ENCODE measurements around the gene TRAK2. TPM values are rescaled to one million over a fixed set of nuclear protein-coding genes. Genes with fewer than 3 reads are reported as not detected.

TRAK2 gene
- total RNA-seq, 4 donors from 2014 or later, result 30.2 to 48.3 (median 34.8) TPM

GRCh38 chr2:201414099-201415023 lies 36.9 kb downstream of the TRAK2 start:
- Histone ChIP-seq H3K36me3 (peaks cover 0 to 6% (median 0%) of the 10 kb centered on the region in 3 donors), H3K9me3 (no peaks in the 10 kb centered on the region), H3K4me1 (peaks cover 0 to 54% (median 26%) of the 10 kb centered on the region in 4 donors), H3K27me3 (no peaks in the 10 kb centered on the region), H3K27ac (peak overlapping the region in 2 of 4 donors; percentile 44 to 52), H3K4me3 (no peak overlapping the region)
- 25 to 29% methylated on average over 3 of the region's 3 CpGs for WGBS, 2 donors
- peak in 1 of 2 donors; percentile 20 for TF ChIP-seq EP300 (IDR thresholded peaks at IDR 0.05)
- TF ChIP-seq, protein P1, sequence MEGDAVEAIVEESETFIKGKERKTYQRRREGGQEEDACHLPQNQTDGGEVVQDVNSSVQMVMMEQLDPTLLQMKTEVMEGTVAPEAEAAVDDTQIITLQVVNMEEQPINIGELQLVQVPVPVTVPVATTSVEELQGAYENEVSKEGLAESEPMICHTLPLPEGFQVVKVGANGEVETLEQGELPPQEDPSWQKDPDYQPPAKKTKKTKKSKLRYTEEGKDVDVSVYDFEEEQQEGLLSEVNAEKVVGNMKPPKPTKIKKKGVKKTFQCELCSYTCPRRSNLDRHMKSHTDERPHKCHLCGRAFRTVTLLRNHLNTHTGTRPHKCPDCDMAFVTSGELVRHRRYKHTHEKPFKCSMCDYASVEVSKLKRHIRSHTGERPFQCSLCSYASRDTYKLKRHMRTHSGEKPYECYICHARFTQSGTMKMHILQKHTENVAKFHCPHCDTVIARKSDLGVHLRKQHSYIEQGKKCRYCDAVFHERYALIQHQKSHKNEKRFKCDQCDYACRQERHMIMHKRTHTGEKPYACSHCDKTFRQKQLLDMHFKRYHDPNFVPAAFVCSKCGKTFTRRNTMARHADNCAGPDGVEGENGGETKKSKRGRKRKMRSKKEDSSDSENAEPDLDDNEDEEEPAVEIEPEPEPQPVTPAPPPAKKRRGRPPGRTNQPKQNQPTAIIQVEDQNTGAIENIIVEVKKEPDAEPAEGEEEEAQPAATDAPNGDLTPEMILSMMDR (IDR thresholded peaks at IDR 0.05), result no peak
- no peak for DNase-seq (ENCODE audit: low spot score in 2 of 2)

GRCh38 chr2:201413552-201413951 lies 37.7 kb downstream of the TRAK2 start:
- TF ChIP-seq EP300 (IDR thresholded peaks at IDR 0.05) (no peak), POLR2A (IDR thresholded peaks at IDR 0.05) (no peak)
- TF ChIP-seq, protein P1 (IDR thresholded peaks at IDR 0.05), result no peak
- WGBS, 2 donors, result 64 to 67% methylated on average over 4 of the region's 4 CpGs
- H3K9me3 ChIP-seq, result no peaks in the 10 kb centered on the region
- peak overlapping the region in 2 of 4 donors; percentile 44 to 52 for H3K27ac ChIP-seq
- H3K36me3 ChIP-seq, result peaks cover 0 to 6% (median 0%) of the 10 kb centered on the region in 3 donors
- peaks cover 0 to 54% (median 26%) of the 10 kb centered on the region in 4 donors for H3K4me1 ChIP-seq
- DNase-seq (ENCODE audit: low spot score in 2 of 2), result no peak
- H3K27me3 ChIP-seq, result no peaks in the 10 kb centered on the region
- H3K4me3 ChIP-seq, result no peak overlapping the region

DNA sequence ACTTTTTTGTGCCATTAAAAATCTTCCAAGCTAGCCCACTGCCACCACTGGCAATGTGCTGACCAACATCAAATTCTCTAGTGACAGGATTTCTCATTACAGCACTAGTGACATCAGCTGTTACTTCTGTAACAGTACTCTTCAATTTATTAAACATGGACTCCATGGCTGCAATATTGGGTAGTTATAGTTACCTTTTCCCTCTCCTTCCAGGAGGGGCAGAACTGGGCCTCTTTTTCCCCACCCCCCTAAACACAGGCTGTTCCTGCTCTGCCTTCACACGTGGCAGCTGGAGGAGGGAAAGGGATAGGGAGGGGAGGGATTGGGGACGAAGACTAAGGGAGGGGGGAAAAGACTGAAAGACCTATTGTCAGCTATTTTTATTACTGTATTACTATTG lies 38.1 kb downstream of the TRAK2 start:
- Histone ChIP-seq H3K4me3 (no peak overlapping the region), H3K36me3 (peaks cover 0 to 4% (median 0%) of the 10 kb centered on the region in 3 donors), H3K27ac (peak overlapping the region in 2 of 4 donors; percentile 44 to 52), H3K4me1 (peaks cover 0 to 54% (median 26%) of the 10 kb centered on the region in 4 donors), H3K9me3 (no peaks in the 10 kb centered on the region), H3K27me3 (no peaks in the 10 kb centered on the region)
- TF ChIP-seq EP300 (IDR thresholded peaks at IDR 0.05), result no peak
- TF ChIP-seq, protein P1 (IDR thresholded peaks at IDR 0.05), result no peak
- TF ChIP-seq POLR2A (IDR thresholded peaks at IDR 0.05), result no peak
- 35 to 37% methylated on average over 2 of the region's 2 CpGs for WGBS, 2 donors
- DNase-seq (ENCODE audit: low spot score in 2 of 2), result no peak

DNA sequence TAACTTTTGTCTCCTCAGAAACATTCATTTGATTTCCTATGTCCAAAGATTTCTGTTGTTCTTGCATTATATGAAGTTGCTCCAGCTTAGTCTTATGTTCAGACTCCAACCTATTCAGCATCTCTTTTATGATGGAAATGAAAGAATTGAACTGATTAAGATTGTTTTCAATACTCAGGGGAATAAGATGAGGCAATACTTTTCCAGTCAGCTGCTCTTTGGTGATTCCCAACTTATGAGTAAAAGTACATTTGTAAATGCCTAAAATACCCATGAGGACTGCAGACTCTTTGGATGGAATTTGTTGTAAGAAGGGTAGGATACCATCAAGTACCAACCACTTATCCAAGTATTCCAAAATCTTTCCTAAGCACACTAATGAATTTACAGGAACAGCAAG lies 39.8 kb downstream of the TRAK2 start:
- TF ChIP-seq EP300 (IDR thresholded peaks at IDR 0.05), result peak; percentile 21 to 52
- no peak for TF ChIP-seq POLR2A (IDR thresholded peaks at IDR 0.05)
- TF ChIP-seq, protein P1 (IDR thresholded peaks at IDR 0.05), result no peak
- DNase-seq (ENCODE audit: low spot score in 2 of 2), result no peak
- H3K27me3 ChIP-seq, result no peaks in the 10 kb centered on the region
- H3K9me3 ChIP-seq, result no peaks in the 10 kb centered on the region
- H3K4me1 ChIP-seq, result peaks cover 0 to 70% (median 26%) of the 10 kb centered on the region in 4 donors
- no peak overlapping the region for H3K4me3 ChIP-seq
- H3K27ac ChIP-seq, result peak overlapping the region in 2 of 4 donors; percentile 20 to 71
- H3K36me3 ChIP-seq, result no peaks in the 10 kb centered on the region

DNA sequence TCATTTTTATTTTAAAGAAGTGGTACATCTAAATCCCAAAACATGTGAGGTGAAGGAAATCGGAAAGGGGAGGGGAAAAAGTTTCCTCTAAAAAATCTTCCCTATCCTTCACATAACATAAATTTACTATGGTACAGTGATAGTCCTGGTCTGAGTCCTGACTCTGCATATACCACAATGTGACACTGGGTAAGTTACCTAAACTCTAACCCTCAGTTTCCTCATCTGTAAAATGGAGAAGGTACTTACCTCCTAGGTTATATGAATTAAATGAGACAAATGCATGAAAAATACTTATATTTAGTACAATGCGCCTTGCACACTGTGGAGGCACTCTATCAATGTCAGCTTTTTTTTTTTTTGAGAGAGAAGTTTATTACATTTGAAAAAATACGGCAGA lies 42.3 kb downstream of the TRAK2 start:
- 92 to 93% methylated on average over 3 of the region's 3 CpGs for WGBS, 2 donors
- Histone ChIP-seq H3K27me3 (no peaks in the 10 kb centered on the region), H3K4me1 (peaks cover 0 to 74% (median 23%) of the 10 kb centered on the region in 4 donors), H3K9me3 (no peaks in the 10 kb centered on the region), H3K36me3 (no peaks in the 10 kb centered on the region), H3K4me3 (no peak overlapping the region), H3K27ac (no peak overlapping the region)
- no peak for TF ChIP-seq EP300 (IDR thresholded peaks at IDR 0.05)
- TF ChIP-seq POLR2A (IDR thresholded peaks at IDR 0.05), result no peak
- TF ChIP-seq, protein P1 (IDR thresholded peaks at IDR 0.05), result no peak
- no peak for DNase-seq (ENCODE audit: low spot score in 2 of 2)

Data from tibial nerve (tissue), 4 donors.